Central memory CD8-positive, alpha-beta T cell (primary cell): ENCODE data around the gene CARHSP1.
A peak's percentile ranks its signal among the peaks of the same experiment; 100 is the strongest.

Experiments
- ATAC-seq: fragments of 150-1000 bp; cut with Tn5 transposase; replicated peaks from 2 replicates; pipeline ENCODE4 v1.10.0; 2022; ENCODE audit warnings: mild to moderate bottlenecking, moderate FRiP score, moderate number of reproducible peaks; ENCODE audit not compliant: poor library complexity, severe bottlenecking; ENCODE audit errors: extremely low read depth
- DNase-seq, 2 donors: peaks; one replicate each; pipeline ENCODE4 v3.0.0; 2021; ENCODE audit warnings: low spot score in 2 of 2
- H3K27ac Mint-ChIP-seq: one replicate; pipeline ENCODE4 v1.8.0; 2022; ENCODE audit warnings: low read depth, mild to moderate bottlenecking, moderate library complexity, mixed read lengths
- H3K27me3 Mint-ChIP-seq: one replicate; pipeline ENCODE4 v1.8.0; 2022; ENCODE audit warnings: mixed read lengths
- H3K36me3 Mint-ChIP-seq: one replicate; pipeline ENCODE4 v1.8.0; 2022; ENCODE audit warnings: mild to moderate bottlenecking, moderate library complexity, mixed read lengths; ENCODE audit not compliant: insufficient read depth
- H3K4me1 Mint-ChIP-seq: one replicate; pipeline ENCODE4 v1.8.0; 2022; ENCODE audit warnings: mixed read lengths
- H3K4me3 Mint-ChIP-seq: one replicate; pipeline ENCODE4 v1.8.0; 2022; ENCODE audit warnings: mild to moderate bottlenecking, moderate library complexity, mixed read lengths
- H3K9me3 Mint-ChIP-seq: one replicate; pipeline ENCODE4 v1.8.0; 2022; ENCODE audit warnings: mixed read lengths

Gene CARHSP1

GRCh38 chr16:8865145-8865882 is 3.5 kb downstream of the CARHSP1 start:
- no peak overlapping the region for H3K4me3 Mint-ChIP-seq
- H3K4me1 Mint-ChIP-seq: peaks cover 55% of the 10 kb centered on the region
- H3K27me3 Mint-ChIP-seq: no peaks in the 10 kb centered on the region
- H3K36me3 Mint-ChIP-seq: peaks cover 10% of the 10 kb centered on the region
- DNase-seq: no peak
- no peak overlapping the region for H3K27ac Mint-ChIP-seq
- H3K9me3 Mint-ChIP-seq: no peaks in the 10 kb centered on the region
- ATAC-seq: no peak

GRCh38 chr16:8864480-8865110 is 4.2 kb downstream of the CARHSP1 start:
- Mint-ChIP-seq H3K27ac (peak overlapping the region; percentile 29), H3K9me3 (no peaks in the 10 kb centered on the region), H3K27me3 (no peaks in the 10 kb centered on the region), H3K4me3 (no peak overlapping the region), H3K4me1 (peaks cover 59% of the 10 kb centered on the region), H3K36me3 (peaks cover 10% of the 10 kb centered on the region)
- no peak for ATAC-seq
- no peak for DNase-seq

GRCh38 chr16:8863594-8864424 is 5.0 kb downstream of the CARHSP1 start:
- Mint-ChIP-seq H3K36me3 (peaks cover 11% of the 10 kb centered on the region), H3K27me3 (no peaks in the 10 kb centered on the region), H3K4me3 (no peak overlapping the region), H3K4me1 (peaks cover 53% of the 10 kb centered on the region), H3K27ac (peak overlapping the region; percentile 29), H3K9me3 (no peaks in the 10 kb centered on the region)
- ATAC-seq (no peak), DNase-seq (no peak)

GRCh38 chr16:8862309-8863130 is 6.3 kb downstream of the CARHSP1 start:
- H3K9me3 Mint-ChIP-seq: no peaks in the 10 kb centered on the region
- H3K27ac Mint-ChIP-seq: peak overlapping the region; percentile 70
- no peaks in the 10 kb centered on the region for H3K27me3 Mint-ChIP-seq
- no peak overlapping the region for H3K4me3 Mint-ChIP-seq
- H3K36me3 Mint-ChIP-seq: peaks cover 15% of the 10 kb centered on the region
- DNase-seq (no peak), ATAC-seq (no peak)
- H3K4me1 Mint-ChIP-seq: peaks cover 51% of the 10 kb centered on the region

GRCh38 chr16:8861563-8862308 is 7.1 kb downstream of the CARHSP1 start:
- peaks cover 19% of the 10 kb centered on the region for H3K36me3 Mint-ChIP-seq
- peak overlapping the region; percentile 70 for H3K27ac Mint-ChIP-seq
- no peak for DNase-seq
- peaks cover 44% of the 10 kb centered on the region for H3K4me1 Mint-ChIP-seq
- ATAC-seq: no peak
- H3K4me3 Mint-ChIP-seq: no peak overlapping the region
- H3K9me3 Mint-ChIP-seq: no peaks in the 10 kb centered on the region
- no peaks in the 10 kb centered on the region for H3K27me3 Mint-ChIP-seq

GRCh38 chr16:8859913-8860881 is 8.6 kb downstream of the CARHSP1 start:
- DNase-seq: no peak
- H3K27ac Mint-ChIP-seq: peak overlapping the region; percentile 44
- no peak for ATAC-seq
- no peak overlapping the region for H3K4me3 Mint-ChIP-seq
- H3K27me3 Mint-ChIP-seq: no peaks in the 10 kb centered on the region
- peaks cover 28% of the 10 kb centered on the region for H3K36me3 Mint-ChIP-seq
- peaks cover 35% of the 10 kb centered on the region for H3K4me1 Mint-ChIP-seq
- H3K9me3 Mint-ChIP-seq: no peaks in the 10 kb centered on the region

- no peak for ATAC-seq
Measured at GRCh38 chr16:8858994-8859912, 9.6 kb downstream of the CARHSP1 start.

GRCh38 chr16:8855972-8856371 is 12.8 kb downstream of the CARHSP1 start:
- Mint-ChIP-seq H3K27ac (peak overlapping the region; percentile 59), H3K36me3 (peaks cover 42% of the 10 kb centered on the region), H3K27me3 (no peaks in the 10 kb centered on the region), H3K9me3 (no peaks in the 10 kb centered on the region), H3K4me1 (peaks cover 10% of the 10 kb centered on the region), H3K4me3 (no peak overlapping the region)
- ATAC-seq: no peak
- no peak for DNase-seq

More at GRCh38 chr16:8858994-8859912, 9.6 kb downstream of the CARHSP1 start:
- Mint-ChIP-seq H3K9me3 (no peaks in the 10 kb centered on the region), H3K36me3 (peaks cover 33% of the 10 kb centered on the region), H3K4me1 (peaks cover 25% of the 10 kb centered on the region), H3K27me3 (no peaks in the 10 kb centered on the region), H3K27ac (peak overlapping the region; percentile 44), H3K4me3 (no peak overlapping the region)
- DNase-seq: no peak

GRCh38 chr16:8855051-8855786 is 13.6 kb downstream of the CARHSP1 start:
- H3K27ac Mint-ChIP-seq: peak overlapping the region; percentile 41
- H3K4me3 Mint-ChIP-seq: peak overlapping the region; percentile 37

More at GRCh38 chr16:8855051-8855786, 13.6 kb downstream of the CARHSP1 start:
- no peak for DNase-seq
- no peaks in the 10 kb centered on the region for H3K9me3 Mint-ChIP-seq
- peaks cover 42% of the 10 kb centered on the region for H3K36me3 Mint-ChIP-seq
- peaks cover 18% of the 10 kb centered on the region for H3K4me1 Mint-ChIP-seq
- no peak for ATAC-seq
- H3K27me3 Mint-ChIP-seq: no peaks in the 10 kb centered on the region
